GM06990 (cell line): ENCODE results near the gene MOXD1.

Experiments
- DNase-seq: peaks from one replicate; pipeline ENCODE4 v3.0.0-alpha.2; 2011; ENCODE audit not compliant: insufficient read length; ENCODE audit errors: extremely low read depth
- H3K27me3 ChIP-seq: replicated peaks from 2 replicates; pipeline ENCODE4 v1.6.0; 2011; ENCODE audit warnings: low read length; ENCODE audit not compliant: control insufficient read depth, insufficient read depth
- H3K36me3 ChIP-seq: 2 replicates; pipeline ENCODE4 v1.5.1; 2011; ENCODE audit warnings: low read length; ENCODE audit not compliant: control insufficient read depth, insufficient read depth
- H3K4me3 ChIP-seq: replicated peaks from 2 replicates; pipeline ENCODE4 v1.5.1; 2011; ENCODE audit warnings: low read depth, mild to moderate bottlenecking, control low read depth, low read length
- TF ChIP-seq, protein P1 (sequence below): IDR thresholded peaks from 2 replicates; pipeline ENCODE4 v1.5.1; 2011; ENCODE audit warnings: low read length, control low read depth, mild to moderate bottlenecking, inconsistent platforms; ENCODE audit not compliant: insufficient read depth, poor library complexity, severe bottlenecking

The MOXD1 gene

DNA sequence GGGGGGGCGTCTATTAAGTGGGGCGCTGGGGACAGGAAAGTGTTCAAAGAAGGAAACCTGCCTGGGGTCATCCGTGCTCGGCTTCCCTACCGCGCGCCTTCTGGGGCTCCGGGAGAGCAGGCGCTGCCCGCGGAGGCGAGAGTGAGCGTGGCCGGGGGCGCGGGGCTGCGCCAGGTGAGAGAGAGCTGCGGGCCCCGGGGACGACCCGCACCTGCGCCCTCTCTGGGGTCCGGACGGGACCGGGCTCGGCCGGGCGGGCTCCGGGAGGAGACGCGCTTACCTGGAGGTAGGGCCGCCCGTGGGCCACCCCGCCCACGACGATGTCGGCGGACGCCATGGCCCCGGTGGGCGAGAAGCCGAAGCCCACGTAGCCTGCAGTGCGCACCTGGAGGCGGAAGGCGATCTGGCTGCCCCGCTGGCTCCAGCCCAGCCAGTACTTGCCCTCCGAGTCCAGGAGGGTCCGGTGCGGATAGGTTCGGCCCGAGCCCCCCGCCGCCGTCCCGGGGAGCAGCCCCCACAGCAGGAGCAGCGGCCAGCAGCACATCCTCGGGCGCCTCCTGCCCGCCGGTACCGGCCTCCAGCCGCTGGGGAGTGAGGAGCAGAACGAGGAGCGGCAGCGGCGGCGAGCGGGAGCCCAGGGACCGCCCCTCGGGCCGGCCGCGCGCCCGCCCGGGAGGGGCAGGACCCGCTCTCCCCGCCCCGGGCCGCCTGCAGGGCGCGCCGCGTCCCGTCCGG lies at the start of gene MOXD1:
MOXD1 (minus strand) TSS at position 593 of the 735 bp plus-strand sequence; CDS start at position 544, 49 bp downstream.
- Histone ChIP-seq H3K27me3 (no peaks in the 10 kb centered on the region), H3K36me3 (no peaks in the 10 kb centered on the region), H3K4me3 (peak within 1 kb of the TSS; percentile 90)
- DNase-seq: peak; percentile 64
- TF ChIP-seq, protein P1, sequence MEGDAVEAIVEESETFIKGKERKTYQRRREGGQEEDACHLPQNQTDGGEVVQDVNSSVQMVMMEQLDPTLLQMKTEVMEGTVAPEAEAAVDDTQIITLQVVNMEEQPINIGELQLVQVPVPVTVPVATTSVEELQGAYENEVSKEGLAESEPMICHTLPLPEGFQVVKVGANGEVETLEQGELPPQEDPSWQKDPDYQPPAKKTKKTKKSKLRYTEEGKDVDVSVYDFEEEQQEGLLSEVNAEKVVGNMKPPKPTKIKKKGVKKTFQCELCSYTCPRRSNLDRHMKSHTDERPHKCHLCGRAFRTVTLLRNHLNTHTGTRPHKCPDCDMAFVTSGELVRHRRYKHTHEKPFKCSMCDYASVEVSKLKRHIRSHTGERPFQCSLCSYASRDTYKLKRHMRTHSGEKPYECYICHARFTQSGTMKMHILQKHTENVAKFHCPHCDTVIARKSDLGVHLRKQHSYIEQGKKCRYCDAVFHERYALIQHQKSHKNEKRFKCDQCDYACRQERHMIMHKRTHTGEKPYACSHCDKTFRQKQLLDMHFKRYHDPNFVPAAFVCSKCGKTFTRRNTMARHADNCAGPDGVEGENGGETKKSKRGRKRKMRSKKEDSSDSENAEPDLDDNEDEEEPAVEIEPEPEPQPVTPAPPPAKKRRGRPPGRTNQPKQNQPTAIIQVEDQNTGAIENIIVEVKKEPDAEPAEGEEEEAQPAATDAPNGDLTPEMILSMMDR: no peak

DNA sequence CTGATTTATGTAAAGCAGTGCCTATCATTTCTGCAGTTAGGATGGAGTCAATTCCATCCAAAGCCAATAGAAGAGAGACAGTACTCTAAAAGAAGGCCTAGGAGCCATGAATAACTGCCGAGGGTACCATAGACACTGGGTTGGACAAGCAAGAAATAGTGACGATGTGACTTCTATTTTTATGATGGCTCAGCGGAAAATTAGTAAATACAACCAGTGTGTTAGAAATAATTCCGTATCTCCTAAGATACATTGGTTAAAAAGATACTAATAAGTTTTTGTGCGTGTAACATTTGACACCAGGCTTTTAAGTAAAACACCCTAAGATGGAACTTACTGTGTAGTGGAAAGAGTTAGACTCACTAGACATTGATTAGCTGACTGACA lies 45.6 kb upstream of the MOXD1 start:
- TF ChIP-seq, protein P1: no peak
- DNase-seq: no peak
- H3K4me3 ChIP-seq: no peak overlapping the region
- no peaks in the 10 kb centered on the region for H3K27me3 ChIP-seq
- H3K36me3 ChIP-seq: no peaks in the 10 kb centered on the region

DNA sequence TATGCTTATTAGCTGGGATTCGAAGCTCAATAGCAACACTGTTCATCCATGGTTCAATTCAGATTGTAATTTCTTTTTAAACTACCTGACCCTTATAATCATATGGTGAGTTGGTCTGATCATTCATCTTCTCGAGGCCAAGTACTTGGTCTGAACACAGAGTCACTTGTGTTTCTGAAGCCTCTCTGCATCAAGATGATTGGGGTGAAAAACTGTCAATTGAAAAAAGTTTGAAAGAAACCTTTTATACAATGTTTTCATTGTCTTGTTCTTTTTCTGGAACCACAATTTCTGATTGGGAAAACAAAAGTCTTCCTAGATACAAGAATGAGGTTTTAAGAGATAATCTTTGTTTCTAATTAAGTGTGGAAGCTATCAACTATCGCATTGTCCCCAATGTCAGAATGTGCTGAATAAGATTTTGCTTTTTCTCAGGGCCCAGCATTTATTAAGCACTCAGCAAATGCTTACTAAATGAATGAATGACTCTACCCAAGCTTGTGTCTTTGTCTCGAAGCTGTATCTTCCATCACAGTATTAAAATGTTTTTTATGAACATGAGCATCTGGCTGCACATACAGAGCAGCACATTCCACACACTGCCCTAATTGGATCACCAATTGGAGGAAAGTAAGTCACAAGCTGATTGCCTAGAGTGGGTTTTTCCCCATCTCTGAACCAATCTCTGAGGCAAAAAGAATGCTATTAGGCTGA lies 45.0 kb upstream of the MOXD1 start:
- no peaks in the 10 kb centered on the region for H3K27me3 ChIP-seq
- no peak for DNase-seq
- no peaks in the 10 kb centered on the region for H3K36me3 ChIP-seq
- no peak overlapping the region for H3K4me3 ChIP-seq
- TF ChIP-seq, protein P1: no peak

DNA sequence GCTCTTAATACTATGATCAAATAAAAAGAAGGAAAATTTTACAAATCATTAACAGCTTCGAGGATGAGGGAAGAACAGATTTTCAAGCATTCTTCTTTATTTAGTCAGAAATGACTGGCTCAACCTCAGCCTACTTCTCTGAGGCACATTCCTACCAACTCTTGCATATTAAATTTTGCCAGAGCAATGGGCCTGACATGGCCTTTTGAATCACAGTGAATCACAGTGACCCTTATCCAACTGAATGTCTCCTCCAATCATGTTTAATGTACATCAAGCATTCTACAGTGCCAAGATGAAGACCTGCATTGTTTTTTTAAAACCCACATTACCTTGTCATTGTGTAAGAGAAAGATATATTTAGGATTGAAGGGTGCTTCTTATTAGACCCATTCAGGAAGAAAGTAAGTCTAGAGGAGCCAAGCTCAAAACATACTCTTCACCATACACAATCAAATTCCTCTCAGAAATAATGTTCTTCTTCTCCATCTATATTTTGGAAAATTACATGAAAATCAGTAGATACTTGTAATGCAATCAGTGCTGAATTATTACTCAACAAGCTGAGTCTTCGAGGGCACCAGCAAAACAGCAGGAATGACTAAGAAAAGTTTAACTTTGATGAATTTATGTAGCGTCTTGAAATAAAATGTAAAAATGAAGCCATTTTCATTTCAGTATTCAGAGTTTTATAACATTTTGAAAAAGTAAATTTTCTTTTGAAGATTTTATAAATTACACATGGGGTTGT lies 44.1 kb upstream of the MOXD1 start:
- H3K36me3 ChIP-seq: no peaks in the 10 kb centered on the region
- H3K27me3 ChIP-seq: no peaks in the 10 kb centered on the region
- TF ChIP-seq, protein P1: no peak
- H3K4me3 ChIP-seq: no peak overlapping the region
- DNase-seq: no peak

DNA sequence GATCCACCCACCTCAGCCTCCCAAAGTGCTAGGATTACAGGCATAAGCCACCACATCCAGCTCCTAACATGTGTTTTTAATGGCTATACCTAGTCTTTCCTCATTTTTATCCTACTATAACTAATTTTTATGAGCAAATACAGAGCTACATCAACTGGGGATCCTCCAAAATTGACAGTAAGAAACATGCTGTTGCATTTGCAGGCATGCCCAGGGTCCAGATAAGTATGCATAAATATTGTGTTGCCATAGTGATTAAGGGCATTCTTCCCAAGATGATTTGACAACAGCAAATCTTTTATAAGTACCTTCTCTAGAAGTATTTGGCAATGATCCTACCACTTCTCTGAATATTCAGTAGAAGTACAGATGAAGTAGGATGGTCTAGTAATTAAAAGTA lies 41.9 kb upstream of the MOXD1 start:
- Histone ChIP-seq H3K27me3 (no peaks in the 10 kb centered on the region), H3K4me3 (no peak overlapping the region), H3K36me3 (no peaks in the 10 kb centered on the region; the same call in 1 of the 2 replicates)
- TF ChIP-seq, protein P1: no peak
- DNase-seq: no peak
